OCI-M2 (cell line): ENCODE data around the gene AK8.
"Not testable (repeated sequence)": the region's sequence is repeated elsewhere in the genome, so short reads cannot be mapped to it uniquely, and the experiment has no call there.

Source experiments
- DNase-seq: peaks from one replicate; lab custom pipeline; 2025; ENCODE audit not compliant: unreplicated experiment; lab: John Stamatoyannopoulos, UW

The AK8 gene

DNA sequence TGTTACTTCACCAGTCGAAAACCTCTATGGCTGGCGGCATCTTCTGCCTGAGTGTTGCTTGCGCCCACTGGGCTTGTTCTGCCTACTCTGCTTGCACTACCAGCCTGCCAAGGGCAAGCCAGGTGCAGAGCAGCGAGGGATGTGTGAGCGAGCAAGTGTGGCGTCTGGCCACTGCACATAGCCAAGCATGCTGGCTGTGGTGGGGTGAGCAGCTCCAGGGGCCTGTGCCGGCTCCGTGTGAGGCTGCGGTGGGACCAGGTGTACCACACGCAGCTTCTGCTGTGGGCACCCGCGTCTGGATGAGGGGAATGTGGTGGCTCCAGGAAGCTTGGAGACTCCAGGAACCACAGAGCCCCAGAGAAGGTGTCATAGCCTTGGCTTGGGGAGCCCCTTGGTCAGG is 156.4 kb downstream of the AK8 start:
- DNase-seq = no peak

DNA sequence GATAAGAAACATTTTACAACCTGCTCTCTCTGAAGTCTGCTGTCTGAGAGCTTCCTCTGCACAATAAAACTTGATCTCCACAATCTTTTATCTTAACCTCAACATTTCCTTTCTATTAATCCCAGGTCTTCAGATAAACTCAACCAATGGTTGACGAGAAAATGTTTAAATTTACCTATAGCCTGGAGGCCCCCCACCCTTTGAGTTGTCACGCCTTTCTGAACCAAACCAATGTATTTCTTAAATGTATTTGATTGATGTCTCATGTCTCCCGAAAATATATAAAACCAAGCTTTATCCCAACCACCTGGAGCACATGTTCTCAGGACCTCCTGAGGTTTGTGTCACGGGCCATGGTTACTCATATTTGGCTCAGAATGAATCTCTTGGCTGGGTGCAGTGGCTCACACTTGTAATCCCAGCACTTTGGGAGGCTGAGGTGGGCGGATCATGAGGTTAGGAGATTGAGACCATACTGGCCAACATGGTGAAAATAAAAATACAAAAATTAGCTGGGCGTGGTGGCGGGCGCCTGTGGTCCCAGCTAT is 159.6 kb downstream of the AK8 start:
- DNase-seq = not testable (repeated sequence)

DNA sequence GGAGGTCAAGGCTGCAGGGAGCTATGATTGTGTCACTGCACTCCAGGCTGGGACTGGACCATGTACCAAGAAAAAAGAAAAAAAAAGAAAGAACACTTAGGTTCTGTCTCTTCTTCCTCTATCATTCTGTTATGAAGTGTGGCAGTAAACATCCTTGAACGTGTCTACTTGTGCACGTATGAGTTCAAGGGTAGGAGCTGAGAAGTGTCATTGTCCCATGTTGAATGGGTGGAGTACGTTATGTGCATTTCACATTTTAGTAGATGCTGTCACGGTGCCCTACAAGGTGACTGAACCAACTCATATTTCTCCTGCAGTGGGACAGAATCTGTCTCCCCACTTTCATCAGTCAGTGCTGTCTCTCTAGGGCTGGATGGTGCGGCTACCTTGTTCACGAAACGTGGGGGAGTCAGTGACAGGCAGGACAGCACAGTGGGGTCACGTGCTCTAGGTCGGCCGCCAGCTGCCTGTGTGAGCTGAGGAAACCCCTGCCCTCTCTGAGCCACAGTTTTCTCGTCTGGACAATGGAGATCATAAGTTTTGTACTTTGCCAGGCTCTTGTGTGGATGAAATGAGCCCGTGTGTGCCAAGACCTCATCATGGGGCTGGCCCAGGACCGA is 160.6 kb downstream of the AK8 start:
- DNase-seq = no peak

DNA sequence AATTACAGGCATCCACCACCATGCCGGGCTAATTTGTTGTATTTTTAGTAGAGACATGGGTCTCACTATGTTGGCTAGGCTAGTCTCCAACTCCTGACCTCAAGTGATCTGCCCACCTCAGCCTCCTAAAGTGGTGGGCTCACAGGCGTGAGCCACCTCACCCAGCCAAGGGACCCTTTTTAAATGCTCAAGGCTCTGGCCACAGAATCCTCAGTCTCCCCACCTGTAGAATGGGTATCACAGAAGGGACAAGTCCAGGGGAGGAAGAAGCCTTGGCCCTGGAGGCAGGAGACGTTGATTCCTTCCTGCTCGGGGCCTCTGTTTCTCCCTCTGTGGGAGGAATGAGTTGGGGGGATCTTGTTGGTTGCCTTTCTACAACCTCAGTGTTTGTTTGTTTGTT is 162.1 kb downstream of the AK8 start:
- DNase-seq = no peak

DNA sequence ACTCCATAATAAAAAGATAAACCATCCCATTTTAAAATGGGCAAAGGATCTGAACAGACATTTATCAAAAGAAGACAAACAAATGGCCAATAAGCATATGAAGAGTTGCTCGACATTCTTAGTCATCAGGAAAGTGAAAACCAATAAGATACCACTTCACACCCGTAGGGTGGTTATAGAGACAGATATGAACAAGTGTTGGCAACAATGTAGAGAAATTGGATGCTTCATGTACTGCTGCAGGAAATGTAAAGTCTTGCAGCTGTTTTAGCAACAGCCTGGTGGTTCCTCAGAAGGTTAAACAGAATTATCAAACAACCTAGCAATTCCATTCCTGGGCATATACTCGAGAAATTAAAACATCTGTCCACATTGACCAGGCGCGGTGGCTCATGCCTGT is 165.3 kb downstream of the AK8 start:
- no peak for DNase-seq

DNA sequence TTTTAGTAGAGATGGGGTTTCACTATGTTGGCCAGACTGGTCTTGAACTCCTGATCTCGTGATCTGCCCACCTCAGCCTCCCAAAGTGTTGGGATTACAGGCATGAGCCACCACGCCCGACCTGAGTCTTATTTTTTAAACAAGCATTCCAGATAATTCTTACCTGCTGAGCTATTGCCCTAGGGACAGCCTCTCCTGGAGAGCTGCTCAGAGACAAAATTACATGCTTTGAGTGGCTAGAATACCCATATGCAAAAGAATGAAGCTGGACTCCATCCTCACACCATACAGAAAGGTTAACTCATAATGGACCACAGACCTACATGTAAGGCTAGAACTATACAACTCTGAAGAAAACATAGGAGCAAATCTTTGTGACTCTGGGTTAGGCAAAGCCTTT is 166.2 kb downstream of the AK8 start:
- DNase-seq = no peak

DNA sequence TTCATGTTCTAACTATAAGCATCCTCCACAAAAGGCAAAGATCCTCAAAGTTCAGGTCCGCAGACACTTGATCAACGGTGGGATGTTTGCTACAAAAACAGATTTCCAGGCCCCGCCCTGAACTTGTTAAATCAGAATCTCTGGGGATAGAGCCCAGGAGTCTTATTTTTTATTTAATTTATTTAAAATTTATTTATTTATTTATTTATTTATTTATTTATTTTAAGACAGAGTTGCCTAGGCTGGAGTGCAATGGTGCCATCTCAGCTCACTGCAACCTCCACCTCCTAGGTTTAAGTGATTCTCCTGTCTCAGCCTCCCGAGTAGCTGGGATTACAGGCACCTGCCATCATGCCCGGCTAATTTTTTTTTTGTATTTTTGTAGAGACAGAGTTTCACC is 166.9 kb downstream of the AK8 start:
- not testable (repeated sequence) for DNase-seq

DNA sequence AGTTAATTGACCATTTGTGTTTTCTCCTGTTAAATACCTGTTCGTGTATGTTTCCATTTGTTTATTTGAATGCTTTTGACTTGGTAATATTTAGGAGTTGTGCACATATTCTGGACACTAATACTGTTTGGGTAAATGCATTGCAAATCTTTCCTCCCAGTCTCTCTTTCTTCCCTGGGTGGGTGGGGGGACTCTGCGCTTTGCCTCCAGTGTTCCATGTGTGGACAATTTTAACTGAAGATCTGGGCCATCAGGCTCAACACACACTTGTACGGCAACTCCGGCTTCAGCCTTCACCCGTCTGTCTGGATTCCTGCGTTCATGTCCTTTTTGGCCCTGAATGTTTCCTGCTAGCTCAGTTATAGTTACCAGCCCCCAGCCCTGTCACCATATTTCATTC is 167.8 kb downstream of the AK8 start:
- DNase-seq = no peak

DNA sequence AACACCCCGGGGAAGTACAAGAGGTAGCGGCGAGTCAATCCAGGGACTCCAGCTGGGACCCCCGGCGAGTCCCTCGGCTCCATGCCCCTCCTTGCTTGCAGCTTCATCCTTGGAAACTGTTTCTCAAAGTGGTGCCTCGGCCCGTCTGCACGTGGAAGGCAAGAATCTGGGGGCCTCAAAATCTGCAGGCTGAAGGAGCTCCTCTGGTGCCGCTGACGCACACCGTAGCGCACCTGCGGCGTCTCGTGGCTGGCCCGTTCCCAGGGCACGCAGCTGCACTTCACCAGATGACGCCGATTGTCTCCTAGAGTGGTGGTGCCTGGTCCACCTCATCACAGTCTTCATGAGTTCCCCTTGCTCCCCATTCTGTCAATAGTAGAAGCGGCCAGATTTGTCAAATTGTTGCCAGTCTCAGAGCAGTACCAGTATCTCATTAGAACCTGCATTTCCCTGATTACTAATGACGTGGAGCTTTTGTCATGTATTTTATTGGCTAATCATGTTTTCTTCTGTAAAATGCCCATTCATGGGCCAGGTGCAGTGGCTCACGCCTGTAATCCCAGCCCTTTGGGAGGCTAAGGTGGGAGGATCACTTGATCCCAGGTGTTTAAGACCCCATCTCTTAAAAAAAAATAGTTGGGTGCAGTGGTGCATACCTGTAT is 169.2 kb downstream of the AK8 start:
- DNase-seq = no peak

DNA sequence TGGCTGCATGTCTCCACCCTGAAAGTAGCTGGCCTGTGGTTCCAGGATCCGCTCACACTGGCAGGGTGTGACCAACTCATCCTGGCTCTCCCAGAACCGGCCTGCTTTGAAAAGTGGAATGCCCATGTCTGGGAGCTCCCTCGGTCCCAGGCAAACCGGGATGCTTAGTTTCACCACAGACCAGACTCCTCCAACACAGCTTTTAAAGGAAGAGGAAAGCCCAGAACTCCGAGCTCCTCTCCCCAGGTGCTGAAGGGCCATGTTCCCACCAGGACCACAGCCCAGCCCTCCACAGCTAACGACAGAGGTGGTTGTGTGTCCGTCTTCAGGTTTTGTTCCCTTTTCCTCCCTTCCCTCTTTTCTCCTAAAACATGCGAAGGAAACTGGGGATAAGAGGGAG is 169.8 kb downstream of the AK8 start:
- no peak for DNase-seq

DNA sequence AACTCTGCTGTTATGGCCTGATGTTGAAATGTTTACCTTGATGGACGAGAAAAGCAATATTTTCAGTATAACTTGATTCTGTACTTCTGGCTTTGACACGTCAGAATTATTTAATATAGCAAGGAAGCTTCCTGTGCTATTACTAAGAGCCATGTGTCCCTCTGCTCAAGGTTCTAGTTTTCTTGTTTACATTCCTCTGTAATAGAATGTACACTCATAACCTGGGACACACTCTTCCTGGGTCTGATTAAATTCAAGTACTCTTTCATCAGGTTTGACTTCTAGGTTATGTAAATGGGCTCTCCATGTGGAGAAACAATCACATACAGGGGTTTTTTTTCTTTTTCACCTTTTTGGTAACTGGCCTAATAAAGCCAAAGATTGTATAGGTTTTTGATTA is 174.7 kb downstream of the AK8 start:
- no peak for DNase-seq

DNA sequence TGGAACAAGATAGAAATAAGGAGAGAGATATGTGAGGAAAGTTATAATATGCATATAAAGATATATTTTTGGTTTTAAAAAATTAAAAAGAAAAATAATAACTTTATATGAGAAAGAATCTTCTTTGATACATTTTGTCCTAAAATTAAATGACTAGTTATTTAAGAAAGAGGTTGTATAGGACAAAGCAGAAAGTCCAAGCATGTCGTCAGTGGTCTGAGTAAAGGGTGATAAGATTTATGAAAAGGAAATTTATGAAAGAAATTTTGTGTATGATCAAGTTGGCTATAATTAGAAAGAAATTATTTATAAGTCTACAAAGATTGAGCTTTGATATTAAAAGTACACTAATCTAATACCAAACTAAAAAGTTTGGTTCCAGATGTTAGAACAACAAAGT is 175.8 kb downstream of the AK8 start:
- no peak for DNase-seq

DNA sequence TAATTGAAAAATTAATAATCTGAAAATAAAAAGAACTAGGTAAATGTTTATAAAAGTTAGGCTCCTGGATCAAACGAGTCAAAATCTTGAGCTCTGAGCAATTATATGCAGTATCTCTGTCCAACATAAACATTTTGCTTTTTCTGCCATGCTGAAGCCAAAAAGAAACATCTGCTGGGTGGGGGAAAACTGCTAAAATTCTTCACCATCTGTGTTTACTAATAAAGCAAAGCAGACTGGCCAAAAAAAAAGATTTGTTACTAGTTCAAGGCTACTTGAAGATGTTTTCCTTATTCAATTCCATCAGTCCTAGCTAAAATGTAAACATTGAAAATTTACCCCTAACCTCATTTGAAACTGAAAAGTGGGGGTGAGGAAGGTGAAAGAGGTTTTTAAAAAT is 178.1 kb downstream of the AK8 start:
- no peak for DNase-seq

DNA sequence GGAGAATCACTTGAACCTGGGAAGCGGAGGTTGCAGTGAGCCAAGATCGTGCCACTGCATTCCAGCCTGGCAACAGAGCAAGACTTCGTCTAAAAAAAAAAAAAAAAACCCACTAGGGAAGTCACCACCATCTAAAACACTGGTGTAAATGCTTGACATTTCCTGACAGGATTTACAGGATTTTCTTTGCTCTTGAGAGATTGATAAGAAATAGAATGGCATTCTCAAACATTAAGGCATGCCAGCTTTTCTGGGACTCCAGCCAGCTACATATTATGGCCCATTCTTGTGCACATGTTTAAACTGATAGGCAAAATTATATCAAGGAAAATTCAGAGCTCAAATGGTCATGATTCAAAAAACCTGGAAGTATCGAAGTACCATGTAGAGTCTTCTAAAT is 179.1 kb downstream of the AK8 start:
- no peak for DNase-seq

DNA sequence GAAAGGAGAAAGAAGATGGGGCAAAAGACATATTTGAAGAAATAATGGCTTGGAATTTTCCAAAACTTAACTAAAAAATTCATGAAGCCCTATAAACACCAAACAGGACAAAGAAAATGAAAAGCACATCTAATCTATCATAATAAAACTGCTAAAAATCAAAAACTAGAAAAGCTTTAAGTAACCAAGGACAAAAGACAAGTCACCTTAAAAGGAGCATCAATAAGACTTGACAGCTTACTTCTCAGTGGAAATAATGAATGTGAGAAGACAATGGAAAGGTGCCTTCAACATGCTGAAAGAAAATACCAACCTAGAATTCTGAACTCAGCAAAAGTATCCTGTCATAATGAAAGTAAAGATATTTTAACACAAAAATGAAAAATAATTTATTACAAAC is 180.9 kb downstream of the AK8 start:
- DNase-seq = no peak

DNA sequence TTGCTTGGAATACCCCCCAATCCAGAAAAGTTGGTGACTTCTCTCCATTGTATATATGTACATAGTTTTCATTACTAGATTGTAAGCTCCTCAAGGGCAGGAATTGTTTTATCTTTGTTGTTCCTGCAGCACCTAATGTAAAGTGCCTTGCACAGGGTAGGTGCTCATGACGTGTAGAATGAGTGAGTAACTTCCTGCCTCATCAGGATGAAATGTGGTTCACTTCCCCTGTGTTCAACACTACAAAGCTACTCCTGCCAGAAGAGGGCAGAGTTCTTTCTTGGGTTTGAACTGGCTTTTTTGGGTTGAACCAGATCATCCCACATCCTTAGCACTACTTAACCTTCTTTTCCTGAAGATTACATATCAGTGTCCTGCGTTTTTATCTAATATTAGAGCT is 183.9 kb downstream of the AK8 start:
- no peak for DNase-seq

DNA sequence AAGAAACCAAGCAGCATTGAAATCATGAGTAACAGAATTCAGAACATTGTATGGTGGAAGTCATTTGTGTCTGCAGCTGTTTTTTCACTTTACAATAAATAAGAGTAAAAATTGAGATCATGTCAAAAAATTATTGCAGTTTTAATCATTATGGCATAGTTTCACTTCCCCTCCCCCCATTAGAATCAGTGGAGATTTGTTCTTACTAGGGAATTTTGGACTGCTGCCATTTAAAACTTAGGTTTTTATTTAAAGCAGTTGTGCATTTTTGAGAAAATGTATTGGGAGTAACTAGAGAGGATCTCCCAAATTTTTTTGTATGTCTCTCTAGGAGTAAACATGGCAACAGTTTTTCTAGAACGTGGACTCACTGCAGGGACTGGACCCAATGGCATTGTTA is 187.4 kb downstream of the AK8 start:
- no peak for DNase-seq

DNA sequence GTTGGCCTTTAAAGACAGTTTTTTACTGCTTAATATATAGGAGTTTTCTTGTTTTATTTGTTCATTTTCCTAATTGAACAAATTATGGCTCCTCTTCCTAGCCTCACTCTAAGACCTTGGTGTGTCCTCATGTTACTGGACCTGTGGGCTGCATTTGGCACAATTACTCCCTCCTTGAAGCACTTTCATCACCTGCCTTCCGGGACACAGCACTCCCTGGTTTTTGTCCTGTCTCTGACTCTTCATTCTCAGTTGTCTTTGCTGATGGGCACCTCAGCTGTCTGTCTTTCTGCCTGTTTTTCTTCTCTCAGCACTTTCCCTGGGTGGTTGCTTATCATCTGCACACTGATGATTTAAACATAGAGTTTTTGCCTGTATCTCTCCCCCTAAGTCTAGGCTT is 194.2 kb downstream of the AK8 start:
- no peak for DNase-seq

DNA sequence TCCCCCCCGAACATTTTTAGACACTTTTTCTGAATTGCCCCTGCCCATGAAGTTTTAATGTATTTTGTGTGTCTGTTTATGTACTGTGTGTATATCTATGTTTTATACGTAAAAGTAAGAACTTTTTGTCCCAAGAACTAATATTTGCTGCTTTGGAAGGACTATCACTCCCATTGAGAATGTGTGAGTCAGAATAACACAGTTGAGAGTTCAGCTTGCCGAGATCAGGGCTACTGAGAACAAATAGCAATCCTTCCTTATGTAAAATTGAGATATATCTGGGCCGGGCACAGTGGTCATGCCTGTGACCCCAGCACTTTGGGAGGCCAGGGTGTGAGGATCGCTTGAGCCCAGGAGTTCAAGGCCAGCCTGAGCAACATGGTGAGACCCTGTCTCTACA is 196.5 kb downstream of the AK8 start:
- no peak for DNase-seq

DNA sequence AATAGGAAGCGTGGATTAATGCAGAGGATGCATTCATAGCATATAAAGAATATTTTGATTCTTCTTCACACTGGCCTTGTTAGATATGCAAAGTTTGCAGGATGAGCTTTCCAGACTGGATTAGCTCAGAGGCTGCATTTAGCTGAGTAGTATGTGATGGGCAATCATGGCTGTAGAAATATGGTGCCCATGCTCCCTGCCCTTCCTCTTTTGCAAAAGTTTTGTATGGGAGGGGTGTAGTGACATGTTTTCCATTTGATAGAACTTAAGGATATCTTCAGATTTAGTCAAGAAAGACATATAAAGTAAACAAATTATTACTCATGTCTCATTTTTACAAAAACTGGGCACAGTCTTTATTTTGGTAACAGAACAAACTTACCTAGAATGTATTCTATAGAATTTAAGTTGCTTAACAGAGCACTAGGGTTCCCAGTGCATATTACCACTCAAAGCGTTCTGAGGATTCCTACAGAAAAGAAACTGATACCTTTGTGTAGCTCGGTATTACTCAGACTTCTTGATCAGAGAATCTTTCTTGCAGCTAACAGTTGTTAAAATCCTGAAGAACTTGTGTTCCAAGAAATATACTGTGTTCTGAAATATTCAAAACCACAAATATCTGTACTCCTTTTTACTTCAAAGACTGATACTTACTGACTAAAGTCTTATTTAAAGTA is 198.0 kb downstream of the AK8 start:
- no peak for DNase-seq

DNA sequence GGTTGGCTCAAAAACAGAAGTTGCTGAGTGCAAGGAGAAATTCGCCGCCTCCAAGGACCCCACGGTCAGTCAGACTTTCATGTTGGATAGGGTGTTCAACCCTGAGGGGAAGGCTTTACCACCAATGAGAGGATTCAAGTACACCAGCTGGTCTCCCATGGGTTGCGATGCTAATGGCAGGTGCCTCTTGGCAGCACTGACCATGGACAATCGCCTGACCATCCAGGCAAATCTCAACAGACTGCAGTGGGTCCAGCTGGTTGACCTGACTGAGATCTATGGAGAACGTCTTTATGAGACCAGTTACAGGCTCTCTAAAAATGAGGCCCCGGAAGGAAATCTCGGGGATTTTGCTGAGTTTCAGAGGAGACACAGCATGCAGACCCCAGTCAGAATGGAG is 200.1 kb downstream of the AK8 start:
- no peak for DNase-seq
